IMR-90 (cell line): ENCODE measurements around the gene CENPP. TPM values are rescaled to one million over a fixed set of nuclear protein-coding genes. Genes with fewer than 3 reads are reported as not detected.

Experiments used
- ATAC-seq: fragments of 200-7000 bp; cut with Tn5 transposase; 2 replicates; pipeline ENCODE4 v1.9.1; 2020; ENCODE audit warnings: low read depth, mild to moderate bottlenecking, moderate library complexity
- BruUV-seq: library from RNA; stranded (reverse); fragments of 400-500 nt; replicated peaks from 2 replicates; lab custom pipeline; 2021; lab: Mats Ljungman, UMichigan
- CTCF ChIA-PET: fragments of 300-600 bp; formaldehyde crosslinking; extraction: SDS; loops from one replicate; lab custom pipeline; 2021; ENCODE audit warnings: antibody characterized with exemption; lab: Yijun Ruan, JAX
- POLR2A ChIA-PET: fragments of 300-600 bp; sonication (Branson Sonifier 250); formaldehyde crosslinking; loops from one replicate; lab custom pipeline; 2022; ENCODE audit warnings: antibody characterized with exemption; ENCODE audit not compliant: unreplicated experiment; lab: Charles Lee
- DNase-seq: peaks from one replicate; pipeline ENCODE4 v3.0.0; 2013
- H2AFZ ChIP-seq: replicated peaks from 2 replicates; pipeline ENCODE3; 2013; ENCODE audit warnings: low read length, mild to moderate bottlenecking; ENCODE audit not compliant: poor library complexity
- H2AK5ac ChIP-seq: 2 replicates; pipeline ENCODE4 v1.6.1; 2013; ENCODE audit warnings: low read depth, low read length, inconsistent platforms
- H2AK9ac ChIP-seq: replicated peaks from 2 replicates; pipeline ENCODE3; 2013; ENCODE audit warnings: mild to moderate bottlenecking, low read depth, low read length, moderate library complexity; ENCODE audit not compliant: poor library complexity
- H2BK120ac ChIP-seq: 2 replicates; pipeline ENCODE4 v1.6.1; 2013; ENCODE audit warnings: low read depth, low read length, inconsistent platforms
- H2BK15ac ChIP-seq: 3 replicates; pipeline ENCODE4 v1.6.1; 2013; ENCODE audit warnings: low read depth, low read length, inconsistent platforms
- H2BK20ac ChIP-seq: 2 replicates; pipeline ENCODE4 v1.6.1; 2013; ENCODE audit warnings: low read depth, mild to moderate bottlenecking, inconsistent platforms, low read length, moderate library complexity
- H2BK5ac ChIP-seq: 2 replicates; pipeline ENCODE4 v1.6.1; 2013; ENCODE audit warnings: mild to moderate bottlenecking, low read depth, low read length, inconsistent platforms; ENCODE audit not compliant: poor library complexity, severe bottlenecking
- H3K14ac ChIP-seq: replicated peaks from 2 replicates; pipeline ENCODE4 v1.6.1; 2013; ENCODE audit warnings: low read depth, low read length, inconsistent platforms
- H3K18ac ChIP-seq: 2 replicates; pipeline ENCODE4 v1.6.1; 2013; ENCODE audit warnings: low read depth, low read length, control low read depth
- H3K23ac ChIP-seq: 2 replicates; pipeline ENCODE4 v1.6.1; 2013; ENCODE audit warnings: low read depth, low read length, inconsistent platforms
- H3K27ac ChIP-seq: 2 replicates; pipeline ENCODE4 v1.5.1; 2013; ENCODE audit warnings: mild to moderate bottlenecking, control low read depth, low read length; ENCODE audit not compliant: insufficient read depth
- H3K27me3 ChIP-seq: 2 replicates; pipeline ENCODE4 v1.6.1; 2013; ENCODE audit warnings: low read length; ENCODE audit not compliant: control insufficient read depth, insufficient read depth
- H3K36me3 ChIP-seq: 2 replicates; pipeline ENCODE4 v1.6.1; 2013; ENCODE audit warnings: low read length, mixed read lengths; ENCODE audit not compliant: control insufficient read depth, insufficient read depth
- H3K4ac ChIP-seq: 2 replicates; pipeline ENCODE4 v1.6.1; 2013; ENCODE audit warnings: low read depth, low read length, inconsistent platforms
- H3K4me1 ChIP-seq: 2 replicates; pipeline ENCODE4 v1.6.1; 2013; ENCODE audit warnings: low read length, mixed read lengths; ENCODE audit not compliant: control insufficient read depth, insufficient read depth
- H3K4me2 ChIP-seq: 2 replicates; pipeline ENCODE4 v1.6.1; 2013; ENCODE audit warnings: low read depth, mild to moderate bottlenecking, control low read depth, low read length, moderate library complexity
- H3K4me3 ChIP-seq: 2 replicates; pipeline ENCODE4 v1.5.1; 2013; ENCODE audit warnings: low read depth, mild to moderate bottlenecking, control low read depth, low read length, moderate library complexity; ENCODE audit not compliant: insufficient read depth
- H3K56ac ChIP-seq: 2 replicates; pipeline ENCODE4 v1.6.1; 2013; ENCODE audit warnings: low read length, inconsistent platforms; ENCODE audit not compliant: insufficient read depth; ENCODE audit errors: extremely low read depth
- H3K79me1 ChIP-seq, 2 experiments: 2 replicates each; pipeline ENCODE4 v1.6.1; 2013; ENCODE audit warnings: low read length in 2 of 2, inconsistent platforms in 1 of 2, low read depth in 1 of 2
- H3K9ac ChIP-seq: 2 replicates; pipeline ENCODE4 v1.6.1; 2013; ENCODE audit warnings: low read depth, low read length, control low read depth
- H3K9me1 ChIP-seq: 2 replicates; pipeline ENCODE4 v1.6.1; 2013; ENCODE audit warnings: low read length, inconsistent platforms; ENCODE audit not compliant: insufficient read depth
- H3K9me3 ChIP-seq: 2 replicates; pipeline ENCODE4 v1.6.1; 2013; ENCODE audit warnings: low read length; ENCODE audit not compliant: control insufficient read depth, insufficient read depth
- H4K20me1 ChIP-seq: 2 replicates; pipeline ENCODE4 v1.6.1; 2013; ENCODE audit warnings: low read length, inconsistent platforms; ENCODE audit not compliant: insufficient read depth
- H4K5ac ChIP-seq: 2 replicates; pipeline ENCODE4 v1.6.1; 2013; ENCODE audit warnings: mild to moderate bottlenecking, low read depth, low read length, control low read depth
- H4K8ac ChIP-seq, 2 experiments: 2 replicates each; pipeline ENCODE4 v1.6.1; 2013; ENCODE audit warnings: low read depth in 2 of 2, low read length in 2 of 2, control low read depth in 1 of 2, inconsistent platforms in 1 of 2
- H4K91ac ChIP-seq: 2 replicates; pipeline ENCODE4 v1.6.1; 2013; ENCODE audit warnings: low read depth, low read length, inconsistent platforms; ENCODE audit not compliant: insufficient read depth
- BHLHE40 ChIP-seq: fragments of 150-350 bp; IDR thresholded peaks from 2 replicates; pipeline ENCODE4 v1.6.1; 2016; ENCODE audit warnings: mild to moderate bottlenecking, low read depth, low read length
- CEBPB ChIP-seq: IDR thresholded peaks from 2 replicates; pipeline ENCODE4 v1.6.1; 2012; ENCODE audit warnings: low read depth, low read length, improper control_type of control experiment
- CHD1 ChIP-seq: IDR thresholded peaks from 2 replicates; pipeline ENCODE4 v1.6.1; 2012; ENCODE audit warnings: low read depth, low read length, improper control_type of control experiment
- ELK1 ChIP-seq: fragments of 150-350 bp; IDR thresholded peaks from 2 replicates; pipeline ENCODE4 v1.6.1; 2016; ENCODE audit warnings: low read depth, mild to moderate bottlenecking, low read length, moderate library complexity, borderline replicate concordance
- MAFK ChIP-seq: IDR thresholded peaks from 2 replicates; pipeline ENCODE4 v1.6.1; 2012; ENCODE audit warnings: low read depth, low read length, improper control_type of control experiment
- MAZ ChIP-seq: IDR thresholded peaks from 2 replicates; pipeline ENCODE4 v1.6.1; 2012; ENCODE audit warnings: low read depth, mild to moderate bottlenecking, low read length, improper control_type of control experiment, moderate library complexity, borderline replicate concordance
- NFE2L2 ChIP-seq: fragments of 150-350 bp; IDR thresholded peaks from 2 replicates; pipeline ENCODE4 v1.6.1; 2016; ENCODE audit warnings: low read depth, mild to moderate bottlenecking, low read length
- POLR2A ChIP-seq: IDR thresholded peaks from 2 replicates; pipeline ENCODE4 v1.6.1; 2012; ENCODE audit warnings: mild to moderate bottlenecking, low read depth, low read length
- RAD21 ChIP-seq: IDR thresholded peaks from 2 replicates; pipeline ENCODE4 v1.6.1; 2012; ENCODE audit warnings: low read length, improper control_type of control experiment
- RCOR1 ChIP-seq: IDR thresholded peaks from 2 replicates; pipeline ENCODE4 v1.6.1; 2012; ENCODE audit warnings: mild to moderate bottlenecking, low read length, improper control_type of control experiment; ENCODE audit not compliant: insufficient replicate concordance
- RFX5 ChIP-seq: IDR thresholded peaks from 2 replicates; pipeline ENCODE4 v1.8.0; 2012; ENCODE audit warnings: low read depth, mild to moderate bottlenecking, low read length, moderate library complexity
- SMC3 ChIP-seq: fragments of 150-350 bp; IDR thresholded peaks from 2 replicates; pipeline ENCODE4 v1.6.1; 2016; ENCODE audit warnings: low read depth, mild to moderate bottlenecking, antibody characterized with exemption, low read length, moderate library complexity
- WGBS, 2 experiments: methylation state at CpG; one replicate each; pipeline versions ENCODE4 v1.1.5 to v1.1.7; 2013; ENCODE audit warnings: missing lambda C conversion rate in 2 of 2; ENCODE audit not compliant: insufficient read length in 1 of 2; ENCODE audit errors: extremely low coverage in 2 of 2; 5-methylcytosine and 5-hydroxymethylcytosine counted together
- dilution Hi-C: fragments of 300-500 bp; cut with HindIII; formaldehyde crosslinking; loops from one replicate; pipeline ENCODE4 v1.14.3; 2018; ENCODE audit warnings: low sequenced_read_pairs; ENCODE audit not compliant: unreplicated experiment
- in situ Hi-C: fragments of 300-500 bp; cut with MboI; formaldehyde crosslinking; loops from 3 replicates; pipeline ENCODE4 v1.14.3; 2019; ENCODE audit warnings: low sequenced_read_pairs, inconsistent platforms, mixed read lengths
- intact Hi-C: fragments of 100-400 bp; cut with micrococcal nuclease; formaldehyde crosslinking; loops from 2 replicates; pipeline ENCODE4 v1.10.0; 2022
- polyA plus RNA-seq, 3 experiments: library from polyadenylated mRNA; depleted of rRNA; stranded (reverse); fragments of >200 nt; gene quantifications; 2 replicates each; pipeline ENCODE4 v1.2.3, GENCODE V29; 2012; ENCODE audit warnings: low replicate concordance in 1 of 3
- total RNA-seq: library from RNA; depleted of rRNA; stranded (reverse); fragments of >200 nt; gene quantifications from 2 replicates; pipeline ENCODE4 v1.2.3, GENCODE V29; 2012
- TF ChIP-seq, protein P1 (sequence below): conservative IDR thresholded peaks from 2 replicates; pipeline ENCODE4 v1.5.1; 2012; ENCODE audit warnings: mild to moderate bottlenecking, low read depth, low read length, improper control_type of control experiment

Gene CENPP
- total and polyA plus RNA-seq, 2 of the 4 experiments (the other 2 are of a cell fraction): 1.4 to 2.0 TPM

- intact Hi-C loops (no loop called here), in situ Hi-C loops (no loop called here), dilution Hi-C loops (no loop called here)
- H2AK5ac ChIP-seq: no peak overlapping the region
- H3K36me3 ChIP-seq: no peaks in the 10 kb centered on the region
- no peaks in the 10 kb centered on the region for H3K9me1 ChIP-seq
- ATAC-seq (no peak), DNase-seq (no peak)
- H4K91ac ChIP-seq: no peak overlapping the region
- no peaks in the 10 kb centered on the region for H3K79me1 ChIP-seq
- H3K4me1 ChIP-seq: peaks cover 8% of the 10 kb centered on the region
- H3K27ac ChIP-seq: no peak overlapping the region
- no peaks in the 10 kb centered on the region for H3K27me3 ChIP-seq
- no peak overlapping the region for H2AFZ ChIP-seq
- no TSS peak for BruUV-seq
- H3K4me3 ChIP-seq: no peak overlapping the region
- H2BK20ac ChIP-seq: no peak overlapping the region
- H2BK15ac ChIP-seq: no peak overlapping the region
- WGBS, 2 experiments: no CpG with 5 or more reads among the region's 1 CpG
- no peak overlapping the region for H2BK5ac ChIP-seq
- no peak overlapping the region for H2AK9ac ChIP-seq
- ChIA-PET CTCF (no interaction called here), POLR2A (no interaction called here)
- no peak overlapping the region for H3K4me2 ChIP-seq
- H4K20me1 ChIP-seq: no peaks in the 10 kb centered on the region
- no peak overlapping the region for H3K14ac ChIP-seq
- no peak overlapping the region for H4K5ac ChIP-seq
- H3K56ac ChIP-seq: no peak overlapping the region
- no peak overlapping the region for H3K23ac ChIP-seq
- no peak overlapping the region for H3K18ac ChIP-seq
- no peaks in the 10 kb centered on the region for H3K9me3 ChIP-seq
- no peak overlapping the region for H4K8ac ChIP-seq
- TF ChIP-seq MAZ (no peak), MAFK (no peak), RAD21 (no peak), CEBPB (no peak), POLR2A (no peak), NFE2L2 (no peak), RCOR1 (no peak), CHD1 (no peak), BHLHE40 (no peak), SMC3 (no peak), ELK1 (no peak), RFX5 (no peak)
- TF ChIP-seq, protein P1, sequence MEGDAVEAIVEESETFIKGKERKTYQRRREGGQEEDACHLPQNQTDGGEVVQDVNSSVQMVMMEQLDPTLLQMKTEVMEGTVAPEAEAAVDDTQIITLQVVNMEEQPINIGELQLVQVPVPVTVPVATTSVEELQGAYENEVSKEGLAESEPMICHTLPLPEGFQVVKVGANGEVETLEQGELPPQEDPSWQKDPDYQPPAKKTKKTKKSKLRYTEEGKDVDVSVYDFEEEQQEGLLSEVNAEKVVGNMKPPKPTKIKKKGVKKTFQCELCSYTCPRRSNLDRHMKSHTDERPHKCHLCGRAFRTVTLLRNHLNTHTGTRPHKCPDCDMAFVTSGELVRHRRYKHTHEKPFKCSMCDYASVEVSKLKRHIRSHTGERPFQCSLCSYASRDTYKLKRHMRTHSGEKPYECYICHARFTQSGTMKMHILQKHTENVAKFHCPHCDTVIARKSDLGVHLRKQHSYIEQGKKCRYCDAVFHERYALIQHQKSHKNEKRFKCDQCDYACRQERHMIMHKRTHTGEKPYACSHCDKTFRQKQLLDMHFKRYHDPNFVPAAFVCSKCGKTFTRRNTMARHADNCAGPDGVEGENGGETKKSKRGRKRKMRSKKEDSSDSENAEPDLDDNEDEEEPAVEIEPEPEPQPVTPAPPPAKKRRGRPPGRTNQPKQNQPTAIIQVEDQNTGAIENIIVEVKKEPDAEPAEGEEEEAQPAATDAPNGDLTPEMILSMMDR: no peak
- no peak overlapping the region for H3K4ac ChIP-seq
- no peak overlapping the region for H3K9ac ChIP-seq
- H2BK120ac ChIP-seq: no peak overlapping the region
Observed at GRCh38 chr9:92476962-92477361, 151.2 kb downstream of the CENPP start.
